ENCODE results near the gene TMPRSS7. TPM values are rescaled to one million over a fixed set of nuclear protein-coding genes. Genes with fewer than 3 reads are reported as not detected.

Gene TMPRSS7
- total RNA-seq, 2 donors from 2014 or later: not detected

- no peaks in the 10 kb centered on the region for H3K36me3 Mint-ChIP-seq (ENCODE audit: low read depth)
- peaks cover 10% of the 10 kb centered on the region for H3K4me1 ChIP-seq (ENCODE audit: control insufficient read depth, insufficient read depth, low read length)
- no peak overlapping the region for H3K27ac Mint-ChIP-seq
- H3K4me3 Mint-ChIP-seq: no peak overlapping the region
- no peak overlapping the region for H3K9ac ChIP-seq (ENCODE audit: extremely low read depth, low read length, poor library complexity, severe bottlenecking)
- TF ChIP-seq, protein P1, sequence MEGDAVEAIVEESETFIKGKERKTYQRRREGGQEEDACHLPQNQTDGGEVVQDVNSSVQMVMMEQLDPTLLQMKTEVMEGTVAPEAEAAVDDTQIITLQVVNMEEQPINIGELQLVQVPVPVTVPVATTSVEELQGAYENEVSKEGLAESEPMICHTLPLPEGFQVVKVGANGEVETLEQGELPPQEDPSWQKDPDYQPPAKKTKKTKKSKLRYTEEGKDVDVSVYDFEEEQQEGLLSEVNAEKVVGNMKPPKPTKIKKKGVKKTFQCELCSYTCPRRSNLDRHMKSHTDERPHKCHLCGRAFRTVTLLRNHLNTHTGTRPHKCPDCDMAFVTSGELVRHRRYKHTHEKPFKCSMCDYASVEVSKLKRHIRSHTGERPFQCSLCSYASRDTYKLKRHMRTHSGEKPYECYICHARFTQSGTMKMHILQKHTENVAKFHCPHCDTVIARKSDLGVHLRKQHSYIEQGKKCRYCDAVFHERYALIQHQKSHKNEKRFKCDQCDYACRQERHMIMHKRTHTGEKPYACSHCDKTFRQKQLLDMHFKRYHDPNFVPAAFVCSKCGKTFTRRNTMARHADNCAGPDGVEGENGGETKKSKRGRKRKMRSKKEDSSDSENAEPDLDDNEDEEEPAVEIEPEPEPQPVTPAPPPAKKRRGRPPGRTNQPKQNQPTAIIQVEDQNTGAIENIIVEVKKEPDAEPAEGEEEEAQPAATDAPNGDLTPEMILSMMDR (conservative IDR thresholded peaks at IDR 0.05): no peak
- peaks cover 10% of the 10 kb centered on the region for H3K36me3 ChIP-seq (ENCODE audit: control insufficient read depth, insufficient read depth, low read length)
- DNase-seq: no peak
- H3K27ac ChIP-seq (ENCODE audit: low read depth, low read length): no peak overlapping the region
- peaks cover 44% of the 10 kb centered on the region for H3K4me1 Mint-ChIP-seq
- WGBS, 2 experiments (ENCODE audit: insufficient coverage in 1 of 2, insufficient read length in 1 of 2): 90 to 100% methylated on average over 2 of the region's 2 CpGs
- no peaks in the 10 kb centered on the region for H3K9me3 Mint-ChIP-seq
- H3K9me3 ChIP-seq (ENCODE audit: control insufficient read depth, low read length): no peaks in the 10 kb centered on the region
- no peaks in the 10 kb centered on the region for H3K27me3 Mint-ChIP-seq (ENCODE audit: insufficient read depth)
- H3K27me3 ChIP-seq (ENCODE audit: control insufficient read depth, insufficient read depth, low read length, poor library complexity, severe bottlenecking): no peaks in the 10 kb centered on the region
- H3K4me3 ChIP-seq (ENCODE audit: low read length): no peak overlapping the region
Measured at GRCh38 chr3:112121577-112122547, 87.3 kb downstream of the TMPRSS7 start.

GRCh38 chr3:112122870-112123269, 88.3 kb downstream of the TMPRSS7 start:
- Mint-ChIP-seq H3K4me3 (no peak overlapping the region), H3K27me3 (ENCODE audit: insufficient read depth) (no peaks in the 10 kb centered on the region), H3K4me1 (peaks cover 46% of the 10 kb centered on the region), H3K9me3 (no peaks in the 10 kb centered on the region), H3K36me3 (ENCODE audit: low read depth) (no peaks in the 10 kb centered on the region), H3K27ac (no peak overlapping the region)
- Histone ChIP-seq H3K27me3 (ENCODE audit: control insufficient read depth, insufficient read depth, low read length, poor library complexity, severe bottlenecking) (no peaks in the 10 kb centered on the region), H3K9ac (ENCODE audit: extremely low read depth, low read length, poor library complexity, severe bottlenecking) (no peak overlapping the region), H3K4me1 (ENCODE audit: control insufficient read depth, insufficient read depth, low read length) (peaks cover 14% of the 10 kb centered on the region), H3K27ac (ENCODE audit: low read depth, low read length) (no peak overlapping the region), H3K9me3 (ENCODE audit: control insufficient read depth, low read length) (no peaks in the 10 kb centered on the region), H3K36me3 (ENCODE audit: control insufficient read depth, insufficient read depth, low read length) (peaks cover 10% of the 10 kb centered on the region), H3K4me3 (ENCODE audit: low read length) (no peak overlapping the region)
- TF ChIP-seq, protein P1 (conservative IDR thresholded peaks at IDR 0.05): no peak
- DNase-seq: no peak

DNA sequence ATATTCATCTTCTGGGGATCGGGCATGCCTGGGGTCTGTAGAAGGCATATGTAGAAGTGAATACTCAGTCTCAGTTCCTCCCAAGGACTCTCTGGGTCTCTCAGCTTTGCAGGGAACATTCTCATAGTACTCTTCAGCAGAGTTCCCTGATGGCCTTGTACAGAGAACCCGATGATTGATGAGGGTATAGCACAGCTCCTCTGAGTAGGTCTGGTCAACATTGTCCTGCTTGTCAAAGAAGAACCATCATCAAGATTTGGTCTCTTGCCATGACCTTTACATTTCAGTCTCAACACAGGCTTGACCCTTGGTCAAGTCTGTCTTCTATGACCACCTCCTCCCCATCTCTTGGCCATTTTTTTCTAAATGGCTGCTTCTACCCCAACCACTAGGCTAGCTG, 89.0 kb downstream of the TMPRSS7 start:
- Histone ChIP-seq H3K27ac (ENCODE audit: low read depth, low read length) (no peak overlapping the region), H3K36me3 (ENCODE audit: control insufficient read depth, insufficient read depth, low read length) (peaks cover 10% of the 10 kb centered on the region), H3K4me3 (ENCODE audit: low read length) (no peak overlapping the region), H3K9me3 (ENCODE audit: control insufficient read depth, low read length) (no peaks in the 10 kb centered on the region), H3K4me1 (ENCODE audit: control insufficient read depth, insufficient read depth, low read length) (peaks cover 14% of the 10 kb centered on the region), H3K27me3 (ENCODE audit: control insufficient read depth, insufficient read depth, low read length, poor library complexity, severe bottlenecking) (no peaks in the 10 kb centered on the region), H3K9ac (ENCODE audit: extremely low read depth, low read length, poor library complexity, severe bottlenecking) (no peak overlapping the region)
- no peak for DNase-seq
- WGBS, 2 experiments (ENCODE audit: insufficient coverage in 1 of 2, insufficient read length in 1 of 2): 88 to 92% methylated on average over 2 of the region's 2 CpGs
- H3K27ac Mint-ChIP-seq: no peak overlapping the region
- no peaks in the 10 kb centered on the region for H3K27me3 Mint-ChIP-seq (ENCODE audit: insufficient read depth)
- TF ChIP-seq, protein P1 (conservative IDR thresholded peaks at IDR 0.05): no peak
- no peaks in the 10 kb centered on the region for H3K9me3 Mint-ChIP-seq
- H3K36me3 Mint-ChIP-seq (ENCODE audit: low read depth): no peaks in the 10 kb centered on the region
- peaks cover 41% of the 10 kb centered on the region for H3K4me1 Mint-ChIP-seq
- no peak overlapping the region for H3K4me3 Mint-ChIP-seq

Data from endodermal cell (in vitro differentiated cells).